ENCODE data around the gene PRDM12.
"Not testable (repeated sequence)": the region's sequence is repeated elsewhere in the genome, so short reads cannot be mapped to it uniquely, and the experiment has no call there.

The PRDM12 gene

GRCh38 chr9:130665431-130666392, 1.3 kb downstream of the PRDM12 start:
- no peak for DNase-seq

GRCh38 chr9:130666393-130667119, 2.2 kb downstream of the PRDM12 start:
- no peak for DNase-seq

- DNase-seq = no peak
These were observed 2.7 kb downstream of the PRDM12 start for GRCh38 chr9:130667120-130667435.

- no peak for DNase-seq
These were observed 3.8 kb downstream of the PRDM12 start for GRCh38 chr9:130668196-130668595.

- no peak for DNase-seq
These were observed 4.3 kb downstream of the PRDM12 start for GRCh38 chr9:130668659-130669058.

GRCh38 chr9:130669965-130670364, 5.6 kb downstream of the PRDM12 start:
- DNase-seq = no peak

GRCh38 chr9:130670644-130671043, 6.2 kb downstream of the PRDM12 start:
- no peak for DNase-seq

GRCh38 chr9:130672466-130672865, 8.1 kb downstream of the PRDM12 start:
- DNase-seq = no peak

- no peak for DNase-seq
These were observed 8.7 kb downstream of the PRDM12 start for GRCh38 chr9:130672933-130673615.

- DNase-seq = no peak
These were observed 11.0 kb downstream of the PRDM12 start for GRCh38 chr9:130675396-130675795.

- no peak for DNase-seq
These were observed 12.9 kb downstream of the PRDM12 start for GRCh38 chr9:130677252-130677651.

- DNase-seq = peak; percentile 77
These were observed 16.7 kb downstream of the PRDM12 start for GRCh38 chr9:130680836-130681768.

GRCh38 chr9:130681769-130682420, 17.5 kb downstream of the PRDM12 start:
- DNase-seq = no peak

GRCh38 chr9:130682421-130683121, 18.2 kb downstream of the PRDM12 start:
- DNase-seq = peak; percentile 58

- no peak for DNase-seq
These were observed 20.7 kb downstream of the PRDM12 start for GRCh38 chr9:130685104-130685503.

GRCh38 chr9:130685945-130686344, 21.6 kb downstream of the PRDM12 start:
- DNase-seq = not testable (repeated sequence)

GRCh38 chr9:130687615-130688014, 23.2 kb downstream of the PRDM12 start:
- DNase-seq = no peak

- DNase-seq = no peak
These were observed 23.7 kb downstream of the PRDM12 start for GRCh38 chr9:130688072-130688471.

GRCh38 chr9:130689572-130689936, 25.2 kb downstream of the PRDM12 start:
- DNase-seq = no peak

- DNase-seq = peak; percentile 26
These were observed 25.7 kb downstream of the PRDM12 start for GRCh38 chr9:130689937-130690700.
